ENCODE data around the gene NFIA.

Gene NFIA

GRCh38 chr1:61315011-61315410 lies 232.7 kb downstream of the NFIA start:
- TF ChIP-seq CTCF (conservative IDR thresholded peaks at IDR 0.05; ENCODE audit: low read depth, low read length): no peak
- DNase-seq (ENCODE audit: low read depth): no peak
- no peak overlapping the region for H3K4me3 ChIP-seq (ENCODE audit: low read depth, low read length)

GRCh38 chr1:61316493-61316892 lies 234.1 kb downstream of the NFIA start:
- H3K4me3 ChIP-seq (ENCODE audit: low read depth, low read length): no peak overlapping the region
- no peak for DNase-seq (ENCODE audit: low read depth)
- no peak for TF ChIP-seq CTCF (conservative IDR thresholded peaks at IDR 0.05; ENCODE audit: low read depth, low read length)

GRCh38 chr1:61318319-61319125 lies 236.2 kb downstream of the NFIA start:
- peak; percentile 81 for DNase-seq (ENCODE audit: low read depth)
- TF ChIP-seq CTCF (conservative IDR thresholded peaks at IDR 0.05; ENCODE audit: low read depth, low read length): no peak

GRCh38 chr1:61320575-61320974 lies 238.2 kb downstream of the NFIA start:
- H3K4me3 ChIP-seq (ENCODE audit: low read depth, low read length): no peak overlapping the region
- no peak for DNase-seq (ENCODE audit: low read depth)
- TF ChIP-seq CTCF (conservative IDR thresholded peaks at IDR 0.05; ENCODE audit: low read depth, low read length): no peak

More at GRCh38 chr1:61318319-61319125, 236.2 kb downstream of the NFIA start:
- peak overlapping the region; percentile 4 for H3K4me3 ChIP-seq (ENCODE audit: low read depth, low read length)

- no peak for DNase-seq (ENCODE audit: low read depth)
- TF ChIP-seq CTCF (conservative IDR thresholded peaks at IDR 0.05; ENCODE audit: low read depth, low read length): no peak
- H3K4me3 ChIP-seq (ENCODE audit: low read depth, low read length): no peak overlapping the region
Measured at GRCh38 chr1:61322008-61322744, 239.8 kb downstream of the NFIA start.

- H3K4me3 ChIP-seq (ENCODE audit: low read depth, low read length): no peak overlapping the region
- no peak for TF ChIP-seq CTCF (conservative IDR thresholded peaks at IDR 0.05; ENCODE audit: low read depth, low read length)
- DNase-seq (ENCODE audit: low read depth): no peak
Measured at GRCh38 chr1:61322769-61323168, 240.4 kb downstream of the NFIA start.

All from choroid plexus epithelial cell (primary cell).